Brain microvascular endothelial cell (primary cell): Measurements from ENCODE around the gene GOPC.

ENCODE experiments used
- DNase-seq: peaks from one replicate; pipeline ENCODE4 v3.0.0-alpha.2; 2020
- H3K27ac ChIP-seq: fragments of 250-450 bp; sonication (Bioruptor Pico); 2 replicates; pipeline ENCODE4 v1.5.1; 2020; ENCODE audit warnings: mild to moderate bottlenecking, moderate library complexity
- H3K27me3 ChIP-seq: fragments of 250-450 bp; sonication (Bioruptor Pico); replicated peaks from 2 replicates; pipeline ENCODE4 v1.5.1; 2020; ENCODE audit warnings: mild to moderate bottlenecking
- H3K36me3 ChIP-seq: fragments of 250-450 bp; sonication (Bioruptor Pico); replicated peaks from 2 replicates; pipeline ENCODE4 v1.5.1; 2020; ENCODE audit warnings: mild to moderate bottlenecking
- H3K4me3 ChIP-seq: 2 replicates; pipeline ENCODE4 v1.5.1; 2011; ENCODE audit warnings: low read depth, mild to moderate bottlenecking, control low read depth, low read length, moderate library complexity
- in situ Hi-C: cut with HindIII; loops from 2 replicates; pipeline ENCODE4 v1.10.0; 2017; ENCODE audit warnings: low sequenced_read_pairs, low pct_ligation_motif_present
- TF ChIP-seq, protein P1 (sequence below): IDR thresholded peaks from 2 replicates; pipeline ENCODE4 v1.5.1; 2011; ENCODE audit warnings: low read depth, mild to moderate bottlenecking, moderate library complexity, low read length, control low read depth, inconsistent platforms; ENCODE audit errors: missing control alignments

Gene GOPC

DNA sequence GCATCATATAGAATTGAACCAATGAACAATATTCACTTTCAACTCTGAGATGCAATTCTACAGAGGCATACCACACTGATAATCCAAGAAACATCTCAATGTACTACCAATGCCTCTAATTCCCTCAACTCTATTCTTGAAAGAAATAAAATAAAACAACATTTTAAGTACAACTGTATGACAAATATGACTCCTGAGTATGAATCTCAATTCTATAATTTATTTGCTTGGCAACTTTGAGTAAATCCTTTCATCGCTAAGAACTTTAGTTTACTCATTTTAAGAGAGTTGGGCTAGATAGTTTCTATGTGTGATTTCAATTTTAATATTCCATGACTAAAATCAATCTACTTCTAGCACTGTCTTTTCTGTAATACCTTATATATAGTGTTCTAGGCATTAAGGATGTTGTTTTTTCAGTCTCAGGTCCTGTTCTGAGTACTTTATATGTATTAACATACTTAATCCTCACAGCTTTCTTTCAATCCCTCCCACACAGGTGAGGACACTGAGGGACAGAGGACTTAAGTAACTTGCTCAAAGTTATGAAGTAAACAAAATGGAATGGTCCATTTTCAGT is 33.4 kb downstream of the GOPC start:
- Histone ChIP-seq H3K4me3 (no peak overlapping the region), H3K27me3 (no peaks in the 10 kb centered on the region), H3K27ac (no peak overlapping the region), H3K36me3 (peaks cover 23% of the 10 kb centered on the region)
- DNase-seq = no peak
- in situ Hi-C loops = loop anchor here (25.0 kb wide), 1 partner anchor 107 kb away; no protein-coding TSS in a partner anchor
- TF ChIP-seq, protein P1, sequence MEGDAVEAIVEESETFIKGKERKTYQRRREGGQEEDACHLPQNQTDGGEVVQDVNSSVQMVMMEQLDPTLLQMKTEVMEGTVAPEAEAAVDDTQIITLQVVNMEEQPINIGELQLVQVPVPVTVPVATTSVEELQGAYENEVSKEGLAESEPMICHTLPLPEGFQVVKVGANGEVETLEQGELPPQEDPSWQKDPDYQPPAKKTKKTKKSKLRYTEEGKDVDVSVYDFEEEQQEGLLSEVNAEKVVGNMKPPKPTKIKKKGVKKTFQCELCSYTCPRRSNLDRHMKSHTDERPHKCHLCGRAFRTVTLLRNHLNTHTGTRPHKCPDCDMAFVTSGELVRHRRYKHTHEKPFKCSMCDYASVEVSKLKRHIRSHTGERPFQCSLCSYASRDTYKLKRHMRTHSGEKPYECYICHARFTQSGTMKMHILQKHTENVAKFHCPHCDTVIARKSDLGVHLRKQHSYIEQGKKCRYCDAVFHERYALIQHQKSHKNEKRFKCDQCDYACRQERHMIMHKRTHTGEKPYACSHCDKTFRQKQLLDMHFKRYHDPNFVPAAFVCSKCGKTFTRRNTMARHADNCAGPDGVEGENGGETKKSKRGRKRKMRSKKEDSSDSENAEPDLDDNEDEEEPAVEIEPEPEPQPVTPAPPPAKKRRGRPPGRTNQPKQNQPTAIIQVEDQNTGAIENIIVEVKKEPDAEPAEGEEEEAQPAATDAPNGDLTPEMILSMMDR = no peak

DNA sequence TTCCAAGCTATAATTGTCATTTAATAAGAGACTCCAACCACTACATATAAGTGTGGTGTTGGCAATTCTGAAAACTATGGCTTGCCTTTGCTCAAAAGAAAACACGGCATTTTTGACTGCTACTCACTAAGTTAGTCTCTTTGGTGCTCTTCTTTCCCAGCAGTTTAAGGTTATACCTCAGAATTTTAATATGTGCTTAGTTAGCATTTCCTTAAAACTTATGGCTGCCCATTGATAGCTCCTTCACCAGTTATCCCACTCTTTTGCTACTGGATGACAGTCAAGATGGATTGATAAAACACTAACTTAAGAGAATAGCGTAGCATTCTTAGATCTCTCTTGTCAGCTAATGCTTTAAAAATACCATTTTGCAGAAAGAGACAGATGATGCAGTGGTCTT is 34.1 kb downstream of the GOPC start:
- no peaks in the 10 kb centered on the region for H3K27me3 ChIP-seq
- in situ Hi-C loops = loop anchor here (25.0 kb wide), 1 partner anchor 106 kb away; no protein-coding TSS in a partner anchor
- no peak overlapping the region for H3K27ac ChIP-seq
- TF ChIP-seq, protein P1 = no peak
- no peak for DNase-seq
- H3K36me3 ChIP-seq = peaks cover 22% of the 10 kb centered on the region
- H3K4me3 ChIP-seq = no peak overlapping the region

DNA sequence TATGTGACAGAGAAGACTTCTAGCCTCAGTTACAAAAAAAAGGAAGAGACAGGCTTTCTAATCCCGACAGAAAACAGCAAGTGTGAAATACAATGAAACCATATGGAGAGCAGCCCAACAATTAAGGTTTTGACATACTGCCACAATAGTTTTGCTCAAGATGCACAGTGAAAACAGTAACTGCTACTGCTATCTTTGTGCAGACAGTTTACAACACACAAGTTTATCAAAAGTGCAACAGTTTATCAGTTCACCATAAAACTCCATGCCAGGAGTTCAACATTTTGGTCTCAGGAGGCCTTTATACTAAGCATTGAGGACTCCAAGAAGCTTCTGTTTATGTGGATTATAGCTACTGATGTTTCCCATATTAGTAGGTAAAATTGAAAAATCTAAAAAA is 37.6 kb downstream of the GOPC start:
- Histone ChIP-seq H3K4me3 (no peak overlapping the region), H3K27me3 (no peaks in the 10 kb centered on the region), H3K27ac (no peak overlapping the region), H3K36me3 (peaks cover 16% of the 10 kb centered on the region)
- in situ Hi-C loops = loop anchor here (25.0 kb wide), 1 partner anchor 102 kb away; no protein-coding TSS in a partner anchor
- TF ChIP-seq, protein P1 = no peak
- DNase-seq = no peak

DNA sequence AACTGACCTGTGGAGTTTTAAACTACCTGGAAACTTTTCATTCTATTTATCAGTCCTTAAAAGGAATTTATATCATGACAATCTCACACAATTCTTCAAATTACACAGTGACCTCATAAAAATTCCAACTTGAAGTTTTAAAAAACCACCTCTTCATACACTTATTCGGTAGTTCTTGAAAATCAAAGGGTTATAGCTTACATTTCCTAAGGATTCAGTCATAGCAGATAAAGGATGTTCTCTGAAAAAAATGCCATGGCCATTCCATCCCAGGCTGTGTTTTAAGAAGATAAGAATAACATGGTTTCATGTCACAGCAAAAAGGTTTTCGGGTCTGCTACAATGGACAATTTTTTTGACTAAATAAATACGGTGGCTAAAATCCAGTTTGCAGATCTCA is 41.2 kb downstream of the GOPC start:
- peaks cover 11% of the 10 kb centered on the region for H3K36me3 ChIP-seq
- H3K27ac ChIP-seq = peak overlapping the region; percentile 18
- peak; percentile 51 for DNase-seq
- H3K4me3 ChIP-seq = no peak overlapping the region
- in situ Hi-C loops = loop anchor here (25.0 kb wide), 1 partner anchor 99 kb away; no protein-coding TSS in a partner anchor
- H3K27me3 ChIP-seq = no peaks in the 10 kb centered on the region
- TF ChIP-seq, protein P1 = no peak

DNA sequence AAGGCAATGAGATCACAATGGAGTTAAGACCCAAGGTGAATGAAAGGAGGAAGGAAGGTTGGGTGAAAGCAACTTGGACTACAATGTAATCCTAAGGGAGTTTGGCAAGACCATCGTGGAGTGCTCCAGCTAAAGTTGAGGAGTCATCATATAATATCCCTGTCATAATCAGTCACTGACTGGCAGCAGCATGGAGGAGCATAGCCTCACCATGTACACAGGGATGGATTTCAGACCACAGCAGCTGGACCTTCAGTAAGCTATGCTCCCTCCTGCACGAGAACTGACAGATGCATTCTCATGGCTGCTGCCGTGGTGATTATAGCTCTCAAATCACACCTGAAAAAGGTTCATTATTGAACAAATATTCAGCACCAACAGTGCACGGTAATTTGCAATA is 43.0 kb downstream of the GOPC start:
- Histone ChIP-seq H3K27me3 (no peaks in the 10 kb centered on the region), H3K36me3 (peaks cover 9% of the 10 kb centered on the region), H3K27ac (no peak overlapping the region), H3K4me3 (no peak overlapping the region)
- in situ Hi-C loops = loop anchor here (25.0 kb wide), 1 partner anchor 97 kb away; no protein-coding TSS in a partner anchor
- TF ChIP-seq, protein P1 = no peak
- DNase-seq = no peak

DNA sequence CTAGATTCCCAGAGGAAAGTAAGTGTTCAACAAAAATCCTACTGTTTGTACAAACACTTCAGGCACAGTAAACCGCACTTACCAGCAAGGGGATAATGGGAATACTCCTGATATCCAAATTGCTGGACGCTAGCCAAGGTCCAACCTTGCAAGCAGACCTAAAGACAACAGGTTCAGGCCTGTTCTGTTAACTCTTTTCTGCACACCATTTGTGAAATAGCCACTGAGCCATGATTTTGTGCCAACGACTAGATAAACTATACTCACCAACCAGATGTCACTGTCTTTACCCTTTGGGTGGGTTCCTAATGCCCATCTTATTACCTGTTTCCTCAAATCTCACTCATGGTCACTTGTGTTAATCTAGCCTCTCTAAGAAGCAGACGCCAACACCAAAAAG is 43.5 kb downstream of the GOPC start:
- H3K27ac ChIP-seq = no peak overlapping the region
- in situ Hi-C loops = loop anchor here (25.0 kb wide), 1 partner anchor 97 kb away; no protein-coding TSS in a partner anchor
- no peak for DNase-seq
- H3K4me3 ChIP-seq = no peak overlapping the region
- TF ChIP-seq, protein P1 = no peak
- no peaks in the 10 kb centered on the region for H3K27me3 ChIP-seq
- H3K36me3 ChIP-seq = peaks cover 9% of the 10 kb centered on the region
